Upper lobe of right lung (tissue), 1 donor: ENCODE results near the gene METTL25B. TPM values are rescaled to one million over a fixed set of nuclear protein-coding genes. Genes with fewer than 3 reads are reported as not detected.

Experiments
- ATAC-seq: fragments of 200-7000 bp; cut with Tn5 transposase; one replicate; pipeline ENCODE4 v1.9.1; 2020; ENCODE audit warnings: mild to moderate bottlenecking, moderate library complexity
- DNase-seq: peaks from one replicate; pipeline ENCODE4 v3.0.0-alpha.2; 2020
- H3K27ac ChIP-seq: fragments of 200-600 bp; one replicate; pipeline ENCODE4 v1.8.0; 2022
- H3K27me3 ChIP-seq: fragments of 200-600 bp; one replicate; pipeline ENCODE4 v1.8.0; 2022; ENCODE audit warnings: mild to moderate bottlenecking
- H3K36me3 ChIP-seq: fragments of 200-600 bp; one replicate; pipeline ENCODE4 v1.8.0; 2022
- H3K4me1 ChIP-seq: fragments of 200-600 bp; one replicate; pipeline ENCODE4 v1.8.0; 2022
- H3K4me3 ChIP-seq: fragments of 200-600 bp; one replicate; pipeline ENCODE4 v1.8.0; 2022; ENCODE audit warnings: mild to moderate bottlenecking
- H3K9me3 ChIP-seq: fragments of 200-600 bp; one replicate; pipeline ENCODE4 v1.8.0; 2022
- intact Hi-C: fragments of 100-400 bp; cut with DNase I; formaldehyde crosslinking; loops from one replicate; pipeline ENCODE4 v1.11.0; 2022
- total RNA-seq: library from RNA; stranded (reverse); fragmentation: NEBNext Ultra II Directional; extraction: Animal tissue kit (Norgen Biotek cat#: 25700); gene quantifications from one replicate; pipeline ENCODE4 v1.2.1, GENCODE V29; 2021
- TF ChIP-seq, protein P1 (sequence below): fragments of 200-600 bp; IDR thresholded peaks from one replicate; pipeline ENCODE4 v1.8.0; 2022; ENCODE audit warnings: antibody characterized with exemption
- donor health status: DM: no; HTN: yes; CAD: no; lungs with severe emphysema.

Gene METTL25B
- total RNA-seq, 1 donor from 2014 or later = 42.4 TPM

DNA sequence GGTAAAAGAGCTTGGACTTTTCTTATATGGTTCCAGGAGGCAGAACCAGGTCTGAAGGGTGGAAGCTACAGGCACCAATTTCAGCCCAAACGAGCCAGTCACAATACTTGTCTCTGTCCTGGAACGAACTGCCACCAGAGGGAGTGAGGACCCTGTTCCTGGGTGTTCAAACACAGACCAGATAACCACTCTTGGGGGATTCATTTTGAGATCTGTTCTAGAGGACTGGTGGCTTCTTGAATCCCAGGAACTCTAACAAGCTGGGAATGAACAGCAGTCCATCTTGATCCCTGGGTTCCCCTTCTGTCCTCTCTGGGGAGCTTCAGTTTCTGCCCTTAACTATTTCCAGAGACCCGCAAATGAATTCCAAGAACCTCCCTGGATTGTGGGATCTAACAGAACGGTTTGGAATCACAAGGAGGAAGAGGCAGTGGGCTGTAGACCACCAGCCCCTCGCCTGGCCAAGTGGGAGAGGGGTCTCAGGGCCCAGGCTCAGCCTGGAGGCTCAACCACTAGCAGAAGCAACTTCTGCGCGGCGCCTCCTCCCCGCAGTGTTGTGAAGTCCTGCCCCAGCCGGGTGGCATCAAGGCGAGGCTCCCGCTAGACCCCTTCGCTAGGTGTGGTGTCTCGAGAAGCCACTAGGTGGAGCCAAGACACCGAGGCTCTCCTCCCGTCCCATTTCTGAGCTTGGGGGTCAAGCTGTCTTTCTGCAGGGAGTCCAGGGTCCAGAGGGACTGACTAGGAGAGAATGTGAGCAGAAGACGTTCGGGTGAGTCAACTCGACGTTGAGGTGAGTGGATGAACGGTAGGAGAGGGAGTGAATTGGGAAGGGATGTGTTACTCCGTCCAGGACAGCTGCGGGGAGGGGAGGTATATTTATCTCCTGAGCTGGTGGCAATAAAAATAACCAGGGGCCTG, 39.0 kb upstream of the METTL25B start:
- peak; percentile 79 for DNase-seq
- Histone ChIP-seq H3K4me3 (no peak overlapping the region), H3K27ac (no peak overlapping the region), H3K4me1 (peaks cover 10% of the 10 kb centered on the region), H3K36me3 (no peaks in the 10 kb centered on the region), H3K27me3 (peaks cover 64% of the 10 kb centered on the region), H3K9me3 (no peaks in the 10 kb centered on the region)
- TF ChIP-seq, protein P1, sequence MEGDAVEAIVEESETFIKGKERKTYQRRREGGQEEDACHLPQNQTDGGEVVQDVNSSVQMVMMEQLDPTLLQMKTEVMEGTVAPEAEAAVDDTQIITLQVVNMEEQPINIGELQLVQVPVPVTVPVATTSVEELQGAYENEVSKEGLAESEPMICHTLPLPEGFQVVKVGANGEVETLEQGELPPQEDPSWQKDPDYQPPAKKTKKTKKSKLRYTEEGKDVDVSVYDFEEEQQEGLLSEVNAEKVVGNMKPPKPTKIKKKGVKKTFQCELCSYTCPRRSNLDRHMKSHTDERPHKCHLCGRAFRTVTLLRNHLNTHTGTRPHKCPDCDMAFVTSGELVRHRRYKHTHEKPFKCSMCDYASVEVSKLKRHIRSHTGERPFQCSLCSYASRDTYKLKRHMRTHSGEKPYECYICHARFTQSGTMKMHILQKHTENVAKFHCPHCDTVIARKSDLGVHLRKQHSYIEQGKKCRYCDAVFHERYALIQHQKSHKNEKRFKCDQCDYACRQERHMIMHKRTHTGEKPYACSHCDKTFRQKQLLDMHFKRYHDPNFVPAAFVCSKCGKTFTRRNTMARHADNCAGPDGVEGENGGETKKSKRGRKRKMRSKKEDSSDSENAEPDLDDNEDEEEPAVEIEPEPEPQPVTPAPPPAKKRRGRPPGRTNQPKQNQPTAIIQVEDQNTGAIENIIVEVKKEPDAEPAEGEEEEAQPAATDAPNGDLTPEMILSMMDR = peak; percentile 91
- ATAC-seq = peak; percentile 91
- intact Hi-C loops = no loop called here

DNA sequence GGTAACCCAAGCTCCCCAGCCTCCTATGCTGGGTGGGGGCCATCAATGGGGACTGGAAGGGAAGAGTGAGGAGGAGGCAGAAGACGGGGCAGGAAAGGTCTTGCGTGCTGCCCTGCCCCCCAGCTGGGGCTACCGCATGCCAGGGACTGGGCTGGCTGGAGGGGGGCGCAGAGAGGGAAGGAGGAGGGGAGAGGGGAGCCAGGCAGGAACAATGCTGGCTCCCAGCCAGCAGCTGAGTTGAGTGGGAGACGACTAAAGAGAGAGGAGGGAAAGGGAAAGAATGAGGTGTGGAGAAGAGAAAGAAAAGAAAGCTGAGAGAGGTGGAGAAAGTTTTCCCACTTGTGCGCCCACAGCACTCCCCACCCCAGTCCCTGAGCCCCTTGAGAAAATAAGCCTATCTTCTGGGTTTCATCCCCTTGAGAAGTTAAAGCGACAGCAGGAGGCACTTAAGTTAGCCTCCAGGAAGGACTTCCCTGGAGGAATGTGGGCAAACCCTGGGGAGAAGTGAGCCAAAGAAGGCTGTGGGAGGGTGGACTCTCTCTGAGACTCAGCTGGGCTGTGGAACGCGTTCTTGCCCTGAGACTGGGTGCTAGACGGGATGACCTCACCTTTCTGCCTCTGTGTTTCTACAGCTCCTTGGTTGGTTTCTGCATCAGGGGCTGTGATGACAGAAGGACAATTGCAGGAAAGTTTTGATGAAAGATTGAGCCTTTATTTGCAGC, 38.2 kb upstream of the METTL25B start:
- Histone ChIP-seq H3K4me3 (no peak overlapping the region), H3K27ac (no peak overlapping the region), H3K36me3 (no peaks in the 10 kb centered on the region), H3K9me3 (no peaks in the 10 kb centered on the region), H3K4me1 (peaks cover 10% of the 10 kb centered on the region), H3K27me3 (peaks cover 55% of the 10 kb centered on the region)
- TF ChIP-seq, protein P1 = no peak
- intact Hi-C loops = loop anchor here (5.0 kb wide), 1 partner anchor 37 kb away; the partner anchor contains the start of genes ISG20L2 and METTL25B
- no peak for DNase-seq
- no peak for ATAC-seq

DNA sequence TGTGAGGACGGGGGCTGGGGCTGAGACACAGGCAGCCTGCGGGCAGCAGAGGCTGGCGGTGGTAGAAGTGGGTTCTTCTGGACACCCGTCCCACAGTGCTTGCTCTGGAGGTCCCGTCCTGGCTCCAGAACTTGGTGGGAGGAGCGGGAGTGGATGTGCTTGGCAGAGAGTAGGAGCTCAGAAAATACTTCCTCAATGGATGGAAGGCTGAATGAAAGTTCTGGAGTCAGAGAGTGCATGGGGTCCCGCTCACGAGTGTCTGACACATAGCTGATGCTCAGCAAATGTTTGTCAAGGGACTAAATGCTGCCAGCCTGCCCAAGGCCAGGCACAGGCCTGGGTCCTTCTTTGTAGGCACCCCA, 37.6 kb upstream of the METTL25B start:
- H3K4me3 ChIP-seq = no peak overlapping the region
- TF ChIP-seq, protein P1 = no peak
- peaks cover 10% of the 10 kb centered on the region for H3K4me1 ChIP-seq
- H3K27me3 ChIP-seq = peaks cover 50% of the 10 kb centered on the region
- DNase-seq (no peak), ATAC-seq (no peak)
- H3K9me3 ChIP-seq = no peaks in the 10 kb centered on the region
- H3K36me3 ChIP-seq = no peaks in the 10 kb centered on the region
- intact Hi-C loops = loop anchor here (5.0 kb wide), 1 partner anchor 37 kb away; the partner anchor contains the start of genes ISG20L2 and METTL25B
- H3K27ac ChIP-seq = no peak overlapping the region

DNA sequence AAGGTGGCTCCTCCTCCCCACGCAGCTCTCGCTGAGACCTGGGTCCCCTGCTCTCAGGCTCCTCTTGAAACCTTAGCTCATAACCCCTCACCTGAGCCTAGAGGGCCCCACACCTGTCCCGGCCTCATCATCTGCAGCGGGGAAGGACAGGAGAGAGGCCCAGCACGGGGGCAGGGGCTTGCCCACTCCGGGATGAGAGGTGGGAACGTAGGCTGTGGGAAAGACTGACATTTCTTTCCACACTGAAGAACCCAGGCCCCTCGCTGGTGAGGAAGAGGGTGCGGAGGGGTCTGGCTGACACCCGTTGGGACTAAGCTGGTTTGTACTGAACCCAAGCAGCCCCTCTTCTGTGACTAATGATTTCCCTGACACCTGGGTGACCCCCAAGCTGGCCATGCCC, 37.1 kb upstream of the METTL25B start:
- H3K4me3 ChIP-seq = no peak overlapping the region
- intact Hi-C loops = loop anchor here (5.0 kb wide), 1 partner anchor 36 kb away; the partner anchor contains the start of genes ISG20L2 and METTL25B
- peaks cover 10% of the 10 kb centered on the region for H3K4me1 ChIP-seq
- no peak overlapping the region for H3K27ac ChIP-seq
- no peaks in the 10 kb centered on the region for H3K9me3 ChIP-seq
- H3K36me3 ChIP-seq = no peaks in the 10 kb centered on the region
- DNase-seq = no peak
- peaks cover 45% of the 10 kb centered on the region for H3K27me3 ChIP-seq
- ATAC-seq = no peak
- TF ChIP-seq, protein P1 = no peak

DNA sequence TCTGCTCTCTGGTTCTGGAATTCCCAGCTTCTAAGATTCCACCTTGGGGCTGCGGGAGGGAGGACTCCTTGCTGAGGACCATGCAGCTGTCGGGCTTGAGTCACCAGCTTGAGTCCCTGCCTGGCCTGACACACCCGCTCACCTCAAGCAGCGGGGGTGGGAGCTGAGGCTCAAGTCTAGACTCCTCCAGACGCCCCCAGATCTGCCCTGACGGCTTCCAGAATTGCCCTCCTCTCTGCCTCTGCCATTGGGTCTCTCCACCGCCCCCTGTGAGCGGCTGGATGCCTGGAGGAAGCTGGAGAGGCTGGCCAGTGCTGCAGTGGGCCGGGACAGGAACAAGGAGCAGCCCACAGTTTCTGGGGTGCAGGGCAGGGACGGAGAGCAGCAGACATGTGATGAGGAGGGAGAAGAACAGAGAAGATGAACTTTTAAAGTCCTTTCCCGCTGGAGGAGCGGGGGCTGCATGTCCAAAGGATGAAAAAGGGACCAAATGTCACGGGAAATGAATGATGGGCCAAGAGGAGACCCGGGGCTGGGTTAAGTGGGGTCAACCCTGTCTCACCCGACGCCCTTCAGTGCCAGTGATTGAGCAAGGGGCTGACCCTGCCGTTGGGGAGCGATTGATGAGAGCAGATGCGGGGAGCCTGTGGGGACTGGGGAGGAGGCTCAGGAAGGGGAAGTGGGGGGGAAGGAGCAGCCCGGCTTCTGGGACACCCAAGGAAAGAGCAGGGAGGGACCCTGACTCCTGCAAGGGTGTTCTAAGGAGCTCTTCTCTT, 36.4 kb upstream of the METTL25B start:
- TF ChIP-seq, protein P1 = no peak
- intact Hi-C loops = loop anchor here (5.0 kb wide), 1 partner anchor 35 kb away; the partner anchor contains the start of genes ISG20L2 and METTL25B
- DNase-seq (peak; percentile 75), ATAC-seq (peak; percentile 54)
- Histone ChIP-seq H3K36me3 (no peaks in the 10 kb centered on the region), H3K9me3 (no peaks in the 10 kb centered on the region), H3K27me3 (peaks cover 41% of the 10 kb centered on the region), H3K27ac (no peak overlapping the region), H3K4me3 (no peak overlapping the region), H3K4me1 (peaks cover 10% of the 10 kb centered on the region)
